Testis (tissue), 2 donors: ENCODE results near the gene RTN4RL1.

Experiments
- CTCF ChIP-seq, 3 experiments: fragments of 450-650 bp in 2 of 3; fragments of 200-600 bp in 1 of 3; sonication (generic) in 1 of 3; IDR thresholded peaks; one replicate each; pipeline ENCODE4 v1.5.1; 2016 to 2019; ENCODE audit warnings: antibody characterized with exemption in 3 of 3, mild to moderate bottlenecking in 2 of 3, moderate library complexity in 1 of 3
- POLR2A ChIP-seq: fragments of 450-650 bp; IDR thresholded peaks from one replicate; pipeline ENCODE4 v1.6.1; 2017; ENCODE audit warnings: antibody characterized with exemption, mild to moderate bottlenecking, moderate library complexity

GRCh38 chr17:2059547-2060384, 34.6 kb upstream of the RTN4RL1 start:
- TF ChIP-seq CTCF (IDR thresholded peaks at IDR 0.05): no peak
- no peak for TF ChIP-seq POLR2A
